GM19193 (cell line): ENCODE data around the gene OR4D2.

Experiments
- POLR2A ChIP-seq: IDR thresholded peaks from 4 replicates; pipeline ENCODE4 v1.6.1; 2011; ENCODE audit not compliant: insufficient read depth, insufficient read length; ENCODE audit errors: extremely low read depth

The OR4D2 gene

GRCh38 chr17:58219789-58220183, 53.0 kb downstream of the OR4D2 start:
- TF ChIP-seq POLR2A = no peak
